HG03378 (cell line): ENCODE measurements around the gene PCDHA3.
"Not testable (repeated sequence)": the region's sequence is repeated elsewhere in the genome, so short reads cannot be mapped to it uniquely, and the experiment has no call there.

Experiments used
- ATAC-seq: cut with Tn5 transposase; IDR thresholded peaks from one replicate; pipeline ENCODE4 v1.9.1; 2021; ENCODE audit warnings: mild to moderate bottlenecking, moderate library complexity; ENCODE audit not compliant: unreplicated experiment

PCDHA3 gene

DNA sequence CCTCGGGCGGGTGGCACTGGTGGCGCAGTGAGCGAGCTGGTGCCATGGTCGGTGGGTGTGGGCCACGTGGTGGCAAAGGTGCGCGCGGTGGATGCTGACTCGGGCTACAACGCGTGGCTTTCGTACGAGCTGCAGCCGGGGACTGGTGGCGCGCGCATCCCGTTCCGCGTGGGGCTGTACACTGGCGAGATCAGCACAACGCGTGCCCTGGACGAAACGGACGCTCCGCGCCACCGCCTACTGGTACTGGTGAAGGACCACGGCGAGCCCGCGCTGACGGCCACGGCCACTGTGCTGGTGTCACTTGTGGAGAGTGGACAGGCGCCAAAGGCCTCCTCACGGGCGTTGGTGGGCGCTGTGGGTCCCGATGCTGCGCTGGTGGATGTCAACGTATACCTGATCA, 8.0 kb downstream of the PCDHA3 start:
- no peak for ATAC-seq

DNA sequence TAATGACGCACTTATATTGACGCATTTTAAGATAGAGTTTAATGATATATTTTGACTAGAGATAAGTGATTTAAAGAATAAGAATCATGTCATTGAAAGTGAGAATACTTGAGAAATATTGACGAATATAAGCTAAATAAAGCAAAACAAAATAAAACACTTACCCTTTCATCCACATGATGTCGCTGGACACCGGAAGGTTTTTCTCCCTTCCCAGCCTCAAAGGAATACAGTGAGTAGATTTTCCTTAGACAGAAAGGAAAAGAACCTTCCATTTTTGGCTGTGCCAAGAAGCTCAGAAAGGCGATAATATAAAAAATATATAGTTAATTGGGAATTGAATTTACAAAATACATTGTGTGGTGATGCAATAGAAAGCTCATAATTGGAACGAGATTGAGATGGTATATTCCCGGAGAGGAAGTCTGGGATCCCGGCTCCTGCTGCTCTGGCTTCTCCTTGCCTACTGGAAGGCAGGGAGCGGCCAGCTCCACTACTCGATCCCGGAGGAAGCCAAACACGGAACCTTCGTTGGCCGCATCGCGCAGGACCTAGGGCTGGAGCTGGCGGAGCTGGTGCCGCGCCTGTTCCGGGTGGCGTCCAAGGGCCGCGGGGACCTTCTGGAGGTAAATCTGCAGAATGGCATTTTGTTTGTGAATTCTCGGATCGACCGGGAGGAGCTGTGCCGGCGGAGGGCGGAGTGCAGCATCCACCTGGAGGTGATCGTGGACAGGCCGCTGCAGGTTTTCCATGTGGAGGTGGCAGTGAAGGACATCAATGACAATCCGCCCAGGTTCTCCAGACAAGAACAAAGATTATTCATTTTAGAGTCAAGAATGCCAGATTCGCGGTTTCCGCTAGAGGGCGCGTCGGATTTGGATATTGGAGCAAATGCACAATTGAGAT, 20.8 kb downstream of the PCDHA3 start, which contains the start of gene PCDHA5:
PCDHA5 (plus strand) TSS at position 239 of the 906 bp plus-strand sequence.
- ATAC-seq = no peak

DNA sequence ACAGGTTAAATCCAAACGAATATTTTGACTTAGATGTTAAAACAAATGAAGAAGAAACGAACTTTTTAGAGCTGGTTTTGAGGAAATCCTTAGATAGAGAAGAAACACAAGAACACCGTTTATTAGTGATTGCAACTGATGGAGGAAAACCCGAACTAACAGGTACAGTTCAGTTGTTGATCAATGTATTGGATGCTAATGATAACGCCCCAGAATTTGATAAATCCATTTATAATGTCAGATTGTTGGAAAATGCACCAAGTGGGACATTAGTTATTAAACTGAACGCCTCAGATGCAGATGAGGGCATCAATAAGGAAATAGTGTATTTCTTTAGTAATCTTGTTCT, 21.4 kb downstream of the PCDHA3 start:
- no peak for ATAC-seq

DNA sequence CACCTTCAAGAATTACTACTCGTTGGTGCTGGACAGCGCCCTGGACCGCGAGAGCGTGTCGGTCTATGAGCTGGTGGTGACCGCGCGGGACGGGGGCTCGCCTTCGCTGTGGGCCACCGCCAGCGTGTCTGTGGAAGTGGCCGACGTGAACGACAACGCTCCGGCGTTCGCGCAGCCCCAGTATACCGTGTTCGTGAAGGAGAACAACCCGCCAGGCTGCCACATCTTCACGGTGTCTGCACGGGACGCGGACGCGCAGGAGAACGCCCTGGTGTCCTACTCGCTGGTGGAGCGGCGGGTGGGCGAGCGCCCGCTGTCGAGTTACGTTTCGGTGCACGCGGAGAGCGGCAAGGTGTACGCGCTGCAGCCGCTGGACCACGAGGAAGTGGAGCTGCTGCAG, 22.1 kb downstream of the PCDHA3 start:
- not testable (repeated sequence) for ATAC-seq

DNA sequence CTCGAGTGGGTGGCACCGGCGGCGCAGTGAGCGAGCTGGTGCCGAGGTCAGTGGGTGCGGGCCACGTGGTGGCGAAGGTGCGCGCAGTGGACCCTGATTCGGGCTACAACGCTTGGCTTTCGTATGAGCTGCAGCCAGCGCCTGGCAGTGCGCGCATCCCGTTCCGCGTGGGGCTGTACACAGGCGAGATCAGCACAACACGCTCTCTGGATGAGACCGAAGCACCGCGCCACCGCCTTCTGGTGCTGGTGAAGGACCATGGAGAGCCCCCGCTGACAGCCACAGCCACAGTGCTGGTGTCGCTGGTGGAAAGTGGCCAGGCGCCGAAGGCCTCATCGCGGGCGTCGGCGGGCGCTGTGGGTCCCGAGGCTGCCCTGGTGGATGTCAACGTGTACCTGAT, 22.6 kb downstream of the PCDHA3 start:
- ATAC-seq = no peak

DNA sequence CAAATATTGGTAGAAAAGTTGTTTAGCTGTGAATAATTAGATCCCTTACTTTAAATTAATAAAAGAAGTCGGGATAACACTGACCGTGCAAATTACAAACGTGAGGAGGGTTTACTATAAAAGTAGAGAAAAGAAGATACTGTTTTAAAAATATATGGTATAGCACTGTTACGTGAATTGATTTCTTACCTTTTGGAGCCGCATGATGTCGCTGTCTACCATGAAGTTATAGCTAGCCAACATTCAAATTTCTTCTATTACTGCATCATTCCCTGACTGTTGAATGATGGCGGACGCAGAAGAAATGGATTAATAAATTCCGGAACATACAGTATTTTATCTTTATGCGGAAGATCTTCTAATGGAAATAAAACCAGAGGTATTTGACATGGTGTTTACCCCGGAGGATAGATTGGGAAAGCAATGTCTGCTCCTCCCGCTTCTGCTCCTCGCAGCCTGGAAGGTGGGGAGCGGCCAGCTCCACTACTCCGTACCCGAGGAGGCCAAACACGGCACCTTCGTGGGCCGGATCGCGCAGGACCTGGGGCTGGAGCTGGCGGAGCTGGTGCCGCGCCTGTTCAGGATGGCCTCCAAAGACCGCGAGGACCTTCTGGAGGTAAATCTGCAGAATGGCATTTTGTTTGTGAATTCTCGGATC, 27.0 kb downstream of the PCDHA3 start, which contains the start of gene PCDHA6:
PCDHA6 (plus strand) TSS at position 257 of the 658 bp plus-strand sequence; CDS start at position 389, 132 bp downstream.
- ATAC-seq = no peak

DNA sequence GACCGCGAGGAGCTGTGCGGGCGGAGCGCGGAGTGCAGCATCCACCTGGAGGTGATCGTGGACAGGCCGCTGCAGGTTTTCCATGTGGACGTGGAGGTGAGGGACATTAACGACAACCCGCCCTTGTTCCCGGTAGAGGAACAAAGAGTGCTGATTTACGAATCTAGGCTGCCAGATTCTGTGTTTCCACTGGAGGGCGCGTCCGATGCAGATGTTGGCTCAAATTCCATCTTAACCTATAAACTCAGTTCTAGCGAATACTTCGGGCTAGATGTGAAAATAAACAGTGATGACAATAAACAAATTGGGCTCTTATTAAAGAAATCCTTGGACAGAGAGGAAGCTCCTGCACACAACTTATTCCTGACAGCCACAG, 27.5 kb downstream of the PCDHA3 start:
- no peak for ATAC-seq

DNA sequence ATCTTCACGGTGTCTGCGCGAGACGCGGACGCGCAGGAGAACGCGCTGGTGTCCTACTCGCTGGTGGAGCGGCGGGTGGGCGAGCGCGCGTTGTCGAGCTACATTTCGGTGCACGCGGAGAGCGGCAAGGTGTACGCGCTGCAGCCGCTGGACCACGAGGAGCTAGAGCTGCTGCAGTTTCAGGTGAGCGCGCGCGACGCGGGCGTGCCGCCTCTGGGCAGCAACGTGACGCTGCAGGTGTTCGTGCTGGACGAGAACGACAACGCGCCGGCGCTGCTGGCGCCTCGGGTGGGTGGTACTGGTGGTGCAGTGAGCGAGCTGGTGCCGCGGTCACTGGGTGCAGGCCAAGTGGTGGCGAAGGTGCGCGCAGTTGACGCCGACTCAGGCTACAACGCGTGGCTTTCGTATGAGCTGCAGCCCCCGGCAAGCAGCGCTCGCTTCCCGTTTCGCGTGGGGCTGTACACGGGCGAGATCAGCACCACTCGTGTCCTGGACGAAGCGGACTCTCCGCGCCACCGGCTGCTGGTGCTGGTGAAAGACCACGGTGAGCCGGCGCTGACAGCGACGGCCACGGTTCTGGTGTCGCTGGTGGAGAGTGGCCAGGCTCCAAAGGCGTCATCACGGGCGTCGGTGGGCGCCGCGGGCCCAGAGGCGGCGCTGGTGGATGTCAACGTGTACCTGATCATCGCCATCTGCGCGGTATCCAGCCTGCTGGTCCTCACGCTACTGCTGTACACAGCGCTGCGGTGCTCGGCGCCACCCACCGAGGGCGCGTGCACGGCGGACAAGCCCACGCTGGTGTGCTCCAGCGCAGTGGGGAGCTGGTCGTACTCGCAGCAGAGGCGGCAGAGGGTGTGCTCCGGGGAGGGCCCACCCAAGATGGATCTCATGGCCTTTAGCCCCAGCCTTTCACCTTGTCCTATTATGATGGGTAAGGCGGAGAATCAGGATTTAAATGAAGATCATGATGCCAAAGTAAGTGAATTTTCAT, 28.9 kb downstream of the PCDHA3 start:
- not testable (repeated sequence) for ATAC-seq

DNA sequence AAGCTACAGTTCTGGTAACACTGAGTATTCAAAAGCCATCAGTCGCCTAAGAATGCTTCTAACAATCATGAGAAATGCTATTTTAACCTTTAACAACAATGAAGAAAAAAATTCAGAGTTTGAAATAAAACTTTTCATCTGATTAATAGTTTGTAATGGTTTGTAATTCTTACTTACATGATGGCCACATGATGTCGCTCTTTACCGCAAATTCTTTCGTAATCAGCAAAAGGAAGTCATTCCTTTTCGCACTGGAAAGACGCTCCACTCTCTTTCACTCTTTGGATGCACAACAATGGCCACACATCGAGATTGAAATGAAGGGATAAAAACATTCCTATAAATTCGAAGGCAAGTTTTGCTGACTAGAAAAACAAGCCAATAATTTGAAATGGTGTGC, 33.1 kb downstream of the PCDHA3 start, which contains the start of gene PCDHA7:
PCDHA7 (plus strand) TSS at position 277 of the 400 bp plus-strand sequence; CDS start at position 392, 115 bp downstream.
- ATAC-seq = no peak

DNA sequence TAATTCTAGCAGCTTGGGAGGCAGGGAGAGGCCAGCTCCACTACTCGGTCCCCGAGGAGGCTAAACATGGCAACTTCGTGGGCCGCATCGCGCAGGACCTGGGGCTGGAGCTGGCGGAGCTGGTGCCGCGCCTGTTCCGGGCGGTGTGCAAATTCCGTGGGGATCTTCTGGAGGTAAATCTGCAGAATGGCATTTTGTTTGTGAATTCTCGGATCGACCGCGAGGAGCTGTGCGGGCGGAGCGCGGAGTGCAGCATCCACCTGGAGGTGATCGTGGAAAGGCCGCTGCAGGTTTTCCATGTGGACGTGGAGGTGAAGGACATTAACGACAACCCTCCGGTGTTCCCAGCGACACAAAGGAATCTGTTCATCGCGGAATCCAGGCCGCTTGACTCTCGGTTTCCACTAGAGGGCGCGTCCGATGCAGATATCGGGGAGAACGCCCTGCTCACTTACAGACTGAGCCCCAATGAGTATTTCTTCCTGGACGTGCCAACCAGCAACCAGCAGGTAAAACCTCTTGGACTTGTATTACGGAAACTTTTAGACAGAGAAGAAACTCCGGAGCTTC, 33.7 kb downstream of the PCDHA3 start:
- ATAC-seq = not testable (repeated sequence)

DNA sequence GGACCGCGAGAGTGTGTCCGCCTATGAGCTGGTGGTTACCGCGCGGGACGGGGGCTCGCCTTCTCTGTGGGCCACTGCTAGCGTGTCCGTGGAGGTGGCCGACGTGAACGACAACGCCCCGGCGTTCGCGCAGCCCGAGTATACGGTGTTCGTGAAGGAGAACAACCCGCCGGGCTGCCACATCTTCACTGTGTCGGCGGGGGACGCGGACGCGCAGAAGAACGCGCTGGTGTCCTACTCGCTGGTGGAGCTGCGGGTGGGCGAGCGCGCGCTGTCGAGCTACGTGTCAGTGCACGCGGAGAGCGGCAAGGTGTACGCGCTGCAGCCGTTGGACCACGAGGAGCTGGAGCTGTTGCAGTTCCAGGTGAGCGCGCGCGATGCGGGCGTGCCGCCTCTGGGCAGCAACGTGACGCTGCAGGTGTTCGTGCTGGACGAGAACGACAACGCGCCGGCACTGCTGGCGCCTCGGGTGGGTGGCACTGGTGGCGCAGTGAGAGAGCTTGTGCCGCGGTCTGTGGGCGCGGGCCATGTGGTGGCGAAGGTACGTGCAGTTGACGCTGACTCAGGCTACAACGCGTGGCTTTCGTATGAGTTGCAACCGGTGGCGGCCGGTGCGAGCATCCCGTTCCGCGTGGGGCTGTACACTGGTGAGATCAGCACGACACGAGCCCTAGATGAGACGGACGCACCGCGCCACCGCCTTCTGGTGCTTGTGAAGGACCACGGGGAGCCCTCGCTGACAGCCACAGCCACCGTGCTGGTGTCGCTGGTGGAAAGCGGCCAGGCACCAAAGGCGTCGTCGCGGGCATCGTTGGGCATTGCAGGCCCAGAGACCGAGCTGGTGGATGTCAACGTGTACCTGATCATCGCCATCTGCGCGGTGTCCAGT, 35.0 kb downstream of the PCDHA3 start:
- no peak for ATAC-seq

DNA sequence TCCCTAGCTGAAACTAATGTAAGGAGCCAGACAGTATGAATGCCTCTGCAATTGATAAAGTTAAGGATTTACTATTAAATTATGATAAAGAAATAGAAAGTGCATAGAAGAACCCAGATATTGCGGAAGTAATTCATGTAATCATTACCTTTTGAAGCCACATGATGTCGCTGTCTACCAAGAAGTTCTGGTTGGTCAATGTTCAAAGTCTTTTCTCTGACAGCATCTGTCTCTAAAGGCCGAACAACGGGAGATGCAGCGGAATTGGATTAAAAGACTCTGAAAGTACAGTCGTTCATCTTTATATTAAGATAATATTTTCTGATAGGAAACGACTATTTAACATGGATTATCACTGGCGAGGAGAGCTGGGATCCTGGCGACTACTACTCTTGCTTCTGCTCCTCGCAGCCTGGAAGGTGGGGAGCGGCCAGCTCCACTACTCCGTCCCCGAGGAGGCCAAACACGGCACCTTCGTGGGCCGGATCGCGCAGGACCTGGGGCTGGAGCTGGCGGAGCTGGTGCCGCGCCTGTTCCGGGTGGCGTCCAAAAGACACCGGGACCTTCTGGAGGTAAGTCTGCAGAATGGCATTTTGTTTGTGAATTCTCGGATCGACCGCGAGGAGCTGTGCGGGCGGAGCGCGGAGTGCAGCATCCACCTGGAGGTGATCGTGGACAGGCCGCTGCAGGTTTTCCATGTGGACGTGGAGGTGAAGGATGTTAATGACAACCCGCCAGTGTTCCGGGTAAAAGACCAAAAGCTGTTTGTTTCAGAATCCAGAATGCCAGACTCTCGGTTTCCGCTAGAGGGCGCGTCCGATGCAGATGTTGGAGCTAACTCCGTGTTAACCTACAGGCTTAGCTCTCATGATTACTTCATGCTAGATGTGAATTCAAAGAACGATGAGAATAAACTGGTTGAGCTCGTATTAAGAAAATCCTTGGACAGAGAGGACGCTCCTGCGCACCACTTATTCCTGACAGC, 40.4 kb downstream of the PCDHA3 start, which contains the start of gene PCDHA8:
PCDHA8 (plus strand) TSS at position 210 of the 985 bp plus-strand sequence; CDS start at position 345, 135 bp downstream.
- no peak for ATAC-seq

DNA sequence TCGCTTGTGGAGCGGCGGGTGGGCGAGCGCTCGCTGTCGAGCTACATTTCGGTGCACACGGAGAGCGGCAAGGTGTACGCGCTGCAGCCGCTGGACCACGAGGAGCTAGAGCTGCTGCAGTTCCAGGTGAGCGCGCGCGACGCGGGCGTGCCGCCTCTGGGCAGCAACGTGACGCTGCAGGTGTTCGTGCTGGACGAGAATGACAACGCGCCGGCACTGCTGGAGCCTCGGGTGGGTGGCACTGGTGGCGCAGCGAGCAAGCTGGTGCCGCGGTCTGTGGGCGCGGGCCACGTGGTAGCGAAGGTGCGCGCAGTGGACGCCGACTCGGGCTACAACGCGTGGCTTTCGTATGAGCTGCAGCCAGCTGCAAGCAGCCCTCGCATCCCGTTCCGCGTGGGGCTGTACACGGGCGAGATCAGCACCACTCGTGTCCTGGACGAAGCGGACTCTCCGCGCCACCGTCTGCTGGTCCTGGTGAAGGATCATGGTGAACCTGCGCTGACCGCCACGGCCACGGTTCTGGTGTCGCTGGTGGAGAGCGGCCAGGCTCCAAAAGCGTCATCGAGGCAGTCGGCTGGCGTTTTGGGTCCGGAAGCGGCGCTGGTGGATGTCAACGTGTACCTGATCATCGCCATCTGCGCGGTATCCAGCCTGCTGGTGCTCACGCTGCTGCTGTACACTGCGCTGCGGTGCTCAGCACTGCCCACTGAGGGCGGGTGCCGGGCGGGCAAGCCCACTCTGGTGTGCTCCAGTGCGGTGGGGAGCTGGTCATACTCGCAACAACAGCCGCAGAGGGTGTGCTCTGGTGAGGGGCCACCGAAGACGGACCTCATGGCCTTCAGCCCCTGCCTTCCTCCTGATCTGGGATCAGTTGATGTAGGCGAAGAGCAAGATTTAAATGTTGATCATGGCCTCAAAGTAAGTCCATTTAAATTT, 42.2 kb downstream of the PCDHA3 start:
- ATAC-seq = no peak

DNA sequence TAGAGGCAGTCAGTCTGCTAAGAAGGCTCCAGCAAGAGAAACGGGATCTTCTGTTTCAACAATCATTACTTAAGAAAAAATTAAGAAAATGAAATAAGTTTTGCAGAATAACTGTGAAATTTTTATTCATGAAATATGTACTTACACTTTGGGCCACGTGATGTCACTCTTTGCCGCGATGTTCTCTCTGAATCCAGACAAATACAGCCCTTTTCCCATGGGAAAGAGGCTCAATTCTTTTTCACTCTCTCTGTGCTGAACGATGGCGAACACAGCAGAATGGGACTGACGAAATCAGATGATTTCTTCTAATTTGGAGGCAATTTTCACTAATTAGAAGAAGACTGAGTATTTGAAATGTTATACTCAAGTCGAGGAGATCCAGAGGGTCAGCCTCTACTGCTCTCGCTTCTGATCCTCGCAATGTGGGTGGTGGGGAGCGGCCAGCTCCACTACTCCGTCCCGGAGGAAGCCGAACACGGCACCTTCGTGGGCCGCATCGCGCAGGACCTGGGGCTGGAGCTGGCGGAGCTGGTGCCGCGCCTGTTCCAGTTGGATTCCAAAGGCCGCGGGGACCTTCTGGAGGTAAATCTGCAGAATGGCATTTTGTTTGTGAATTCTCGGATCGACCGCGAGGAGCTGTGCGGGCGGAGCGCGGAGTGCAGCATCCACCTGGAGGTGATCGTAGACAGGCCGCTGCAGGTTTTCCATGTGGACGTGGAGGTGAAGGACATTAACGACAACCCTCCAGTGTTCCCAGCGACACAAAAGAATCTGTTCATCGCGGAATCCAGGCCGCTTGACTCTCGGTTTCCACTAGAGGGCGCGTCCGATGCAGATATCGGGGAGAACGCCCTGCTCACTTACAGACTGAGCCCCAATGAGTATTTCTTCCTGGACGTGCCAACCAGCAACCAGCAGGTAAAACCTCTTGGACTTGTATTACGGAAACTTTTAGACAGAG, 47.6 kb downstream of the PCDHA3 start, which contains the start of gene PCDHA9:
PCDHA9 (plus strand) TSS at position 244 of the 964 bp plus-strand sequence; CDS start at position 358, 114 bp downstream.
- ATAC-seq = not testable (repeated sequence)

DNA sequence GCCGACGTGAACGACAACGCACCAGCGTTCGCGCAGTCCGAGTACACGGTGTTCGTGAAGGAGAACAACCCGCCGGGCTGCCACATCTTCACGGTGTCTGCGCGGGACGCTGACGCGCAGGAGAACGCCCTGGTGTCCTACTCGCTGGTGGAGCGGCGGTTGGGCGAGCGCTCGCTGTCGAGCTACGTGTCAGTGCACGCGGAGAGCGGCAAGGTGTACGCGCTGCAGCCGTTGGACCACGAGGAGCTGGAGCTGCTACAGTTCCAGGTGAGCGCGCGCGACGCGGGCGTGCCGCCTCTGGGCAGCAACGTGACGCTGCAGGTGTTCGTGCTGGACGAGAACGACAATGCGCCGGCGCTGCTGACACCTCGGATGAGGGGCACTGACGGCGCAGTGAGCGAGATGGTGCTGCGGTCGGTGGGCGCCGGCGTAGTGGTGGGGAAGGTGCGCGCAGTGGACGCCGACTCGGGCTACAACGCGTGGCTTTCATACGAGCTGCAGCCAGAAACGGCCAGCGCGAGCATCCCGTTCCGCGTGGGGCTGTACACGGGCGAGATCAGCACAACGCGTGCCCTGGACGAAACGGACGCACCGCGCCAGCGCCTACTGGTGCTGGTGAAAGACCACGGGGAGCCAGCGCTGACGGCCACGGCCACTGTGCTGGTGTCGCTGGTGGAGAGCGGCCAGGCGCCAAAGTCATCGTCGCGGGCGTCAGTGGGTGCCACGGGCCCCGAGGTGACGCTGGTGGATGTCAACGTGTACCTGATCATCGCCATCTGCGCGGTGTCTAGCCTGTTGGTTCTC, 49.2 kb downstream of the PCDHA3 start:
- not testable (repeated sequence) for ATAC-seq
